ENCODE data around the gene RFWD3.

DNA sequence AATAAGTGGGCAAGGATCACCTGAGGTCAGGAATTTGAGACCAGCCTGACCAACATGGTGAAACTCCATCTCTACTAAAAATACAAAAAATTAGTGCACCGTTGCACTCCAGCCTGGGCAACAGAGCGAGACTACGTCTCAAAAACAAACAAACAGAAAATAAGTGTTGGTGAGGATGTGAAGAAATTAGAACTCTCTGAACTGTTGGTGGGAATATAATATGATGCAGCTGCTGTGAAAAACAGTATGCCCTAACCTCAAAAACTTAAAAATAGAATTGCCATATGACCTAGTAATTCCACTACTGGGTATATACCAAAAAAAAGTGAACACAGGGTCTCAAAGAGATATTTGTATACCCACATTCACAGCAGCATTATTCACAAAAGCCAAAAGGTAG, 85.8 kb downstream of the RFWD3 start:
- TF ChIP-seq POLR2A (IDR thresholded peaks at IDR 0.05), result no peak
- no peak for TF ChIP-seq CTCF (IDR thresholded peaks at IDR 0.05)

Measured in right lobe of liver (tissue), 4 donors.